ENCODE measurements around the gene PACSIN3.
A peak's percentile ranks its signal among the peaks of the same experiment; 100 is the strongest.

PACSIN3 gene

DNA sequence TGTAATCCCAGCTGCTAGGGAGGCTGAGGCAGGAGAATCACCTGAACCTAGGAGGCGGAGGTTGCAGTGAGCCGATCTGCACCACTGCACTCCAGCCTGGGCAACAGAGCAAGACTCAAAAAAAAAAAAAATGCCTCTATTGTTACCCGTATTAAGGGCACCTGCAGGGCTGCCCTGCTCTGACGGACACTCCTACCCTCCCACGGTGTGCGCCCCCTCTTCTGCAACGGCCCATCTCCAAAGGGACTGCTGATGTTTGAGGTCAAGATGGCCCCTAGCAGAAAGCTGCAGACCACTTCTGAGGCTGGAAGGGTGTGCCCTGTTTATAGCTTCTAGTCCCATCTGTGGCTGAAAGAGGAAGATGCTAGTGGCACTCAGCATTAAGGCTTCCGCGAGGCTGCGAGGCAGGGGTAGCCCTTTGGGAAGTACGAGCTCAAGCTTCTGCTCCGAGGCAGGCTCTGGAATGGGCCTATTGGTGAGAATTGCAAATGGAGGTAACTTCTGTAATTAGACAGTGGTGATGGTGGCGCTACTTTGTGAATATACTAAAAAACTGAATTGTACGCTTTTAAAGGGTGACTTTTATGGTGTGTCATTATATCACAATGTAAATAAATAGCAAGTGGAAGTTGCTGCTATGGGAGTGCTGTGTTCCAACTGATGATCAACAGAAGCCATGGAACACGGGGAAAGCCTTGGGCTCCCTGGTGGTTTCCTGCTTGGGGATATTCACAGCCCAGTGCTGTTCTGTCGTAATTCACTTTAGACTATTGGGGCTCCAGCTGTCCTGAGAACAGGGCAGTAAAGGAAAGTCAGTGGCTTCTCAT lies 33.9 kb downstream of the PACSIN3 start:
- no peak for DNase-seq

DNA sequence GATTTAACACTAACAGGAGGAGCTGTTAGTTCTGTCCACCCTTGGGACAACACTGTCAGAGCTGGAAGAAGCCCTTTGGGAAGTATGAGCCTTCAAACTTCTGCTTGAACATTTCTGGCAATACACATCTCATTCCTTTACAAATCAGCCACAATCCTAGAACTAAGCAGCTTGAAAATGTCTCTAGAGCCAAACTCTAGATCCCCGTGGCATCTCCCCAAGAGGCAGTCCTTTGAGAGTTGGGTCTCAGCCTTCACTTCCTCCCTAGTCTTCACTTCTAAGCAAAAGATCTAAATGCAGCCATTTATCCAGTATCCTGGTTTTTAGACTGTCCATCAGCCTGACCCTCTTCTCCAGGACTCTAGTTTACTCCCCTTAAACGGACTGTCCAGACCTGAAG lies 36.5 kb downstream of the PACSIN3 start:
- DNase-seq = no peak

DNA sequence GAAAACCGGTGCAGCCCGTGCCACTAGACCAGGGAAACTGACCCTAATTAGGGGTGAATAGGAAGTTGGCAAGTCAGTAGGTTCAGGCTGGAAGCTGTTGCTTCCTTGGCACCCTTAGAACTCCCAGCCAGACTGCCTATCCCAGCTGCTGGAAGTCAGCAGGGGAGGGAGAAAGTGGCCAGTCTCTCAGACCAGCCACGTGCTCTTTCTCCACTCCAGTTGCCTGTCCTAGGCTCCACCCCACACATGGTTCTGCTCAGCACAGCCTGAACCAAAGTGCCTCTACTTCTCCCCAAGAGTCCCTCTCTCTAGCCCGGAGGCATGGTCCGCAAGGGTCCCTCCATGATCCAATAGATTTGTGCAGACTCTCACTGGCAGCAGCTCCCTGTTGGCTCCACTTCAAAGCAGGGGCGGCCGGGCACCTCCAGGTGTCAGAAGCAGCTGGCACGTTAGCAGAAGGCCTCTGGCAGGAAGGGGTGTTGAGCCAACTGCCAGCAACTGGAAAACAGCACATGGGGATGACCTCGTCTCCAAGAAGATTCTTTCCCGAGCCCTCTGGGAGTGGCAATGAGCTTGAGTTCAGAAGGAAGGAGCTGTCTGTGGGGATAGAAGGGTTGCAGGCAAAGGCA lies 37.2 kb downstream of the PACSIN3 start:
- no peak for DNase-seq

DNA sequence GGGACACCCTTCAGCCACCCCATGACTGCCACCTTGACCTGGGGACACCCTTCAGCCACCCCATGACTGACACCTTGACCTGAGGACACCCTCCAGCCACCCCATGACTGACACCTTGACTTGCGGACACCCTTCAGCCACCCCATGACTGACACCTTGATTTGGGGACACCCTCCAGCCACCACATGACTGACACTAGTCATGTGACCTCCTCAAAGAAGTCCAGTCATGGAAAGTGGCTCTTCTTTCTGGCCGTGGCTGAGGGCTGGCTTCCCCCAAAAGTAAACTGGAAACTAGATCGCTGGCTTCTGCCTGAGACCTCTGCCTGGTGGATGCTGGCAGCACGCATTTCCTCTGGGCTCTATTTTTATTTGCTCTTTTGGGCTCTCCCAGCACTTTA lies 38.0 kb downstream of the PACSIN3 start:
- DNase-seq = no peak

DNA sequence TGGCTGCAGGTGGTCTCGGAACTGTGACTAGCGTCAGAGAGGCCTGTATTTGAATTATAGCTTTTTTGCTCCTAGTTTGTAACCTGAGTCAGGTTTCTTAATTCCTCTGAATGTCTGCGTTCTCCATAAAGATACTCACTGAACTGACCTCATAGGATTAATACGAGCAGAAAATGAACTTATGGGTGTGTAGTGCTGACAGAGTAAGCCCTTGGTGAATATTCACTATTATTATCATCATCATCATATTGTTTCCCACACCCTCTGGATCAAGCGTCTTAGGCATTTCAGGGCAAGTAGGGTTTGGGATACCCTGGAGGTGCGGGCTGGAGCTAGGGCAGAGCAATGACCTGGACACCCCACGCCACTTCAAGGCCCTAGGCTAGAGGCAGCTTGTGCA lies 38.6 kb downstream of the PACSIN3 start:
- DNase-seq = no peak

DNA sequence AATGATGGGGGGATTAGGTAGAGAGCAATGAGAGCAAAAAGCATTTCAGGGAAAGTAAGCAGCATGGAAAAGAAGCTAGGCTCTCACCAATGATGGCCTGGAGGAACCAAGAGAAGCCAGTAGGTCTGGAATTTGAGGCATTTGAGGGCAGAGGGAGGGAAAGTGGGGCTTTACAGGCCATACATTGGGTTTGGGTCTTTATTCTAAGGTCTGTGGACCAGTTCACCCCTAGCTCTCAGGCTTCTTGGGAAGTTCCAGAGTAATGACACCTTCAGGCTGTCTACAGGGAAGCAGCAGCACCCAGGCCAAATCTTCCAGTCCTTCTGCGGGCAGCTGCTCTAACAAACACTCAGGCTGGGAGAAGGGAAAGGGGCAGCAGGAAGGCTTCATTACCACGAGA lies 39.0 kb downstream of the PACSIN3 start:
- no peak for DNase-seq

DNA sequence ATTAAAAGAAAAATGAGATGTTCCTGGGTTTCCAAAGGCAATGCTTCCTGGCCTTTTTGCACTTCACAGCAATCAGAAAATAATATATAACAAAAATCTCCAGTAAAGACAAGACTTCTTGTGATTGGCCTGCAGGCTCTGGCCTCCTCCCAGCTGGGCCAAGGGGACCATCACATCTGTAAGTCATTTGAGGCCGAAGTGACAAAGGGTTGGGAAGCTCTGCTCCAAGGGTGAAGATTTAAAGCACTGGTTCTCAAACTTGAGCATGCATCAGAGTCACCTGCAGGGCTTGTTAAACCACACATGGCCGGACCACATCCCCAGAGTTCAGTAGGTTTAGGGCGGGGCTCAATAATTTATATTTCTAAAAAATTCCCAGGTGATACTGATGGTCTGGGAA lies 41.7 kb downstream of the PACSIN3 start:
- no peak for DNase-seq

DNA sequence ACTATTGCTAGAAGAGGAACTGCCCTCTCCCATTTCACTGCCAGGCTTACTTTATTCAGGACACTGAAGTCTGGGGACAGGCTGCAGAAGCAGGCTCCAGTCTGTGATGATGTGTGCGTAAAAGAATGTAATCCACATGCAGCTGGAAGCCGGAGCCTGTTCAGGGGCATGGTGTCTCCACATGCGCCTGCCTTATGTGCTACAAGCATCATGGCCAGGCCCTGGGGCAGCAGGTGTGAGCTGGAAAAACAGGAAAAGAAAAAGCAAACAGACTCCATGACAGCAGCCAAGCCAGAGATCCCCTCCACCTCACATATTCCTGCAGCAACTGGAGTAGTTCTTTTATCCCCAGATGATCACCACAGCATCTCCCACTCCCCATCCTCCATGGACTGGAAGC lies 42.9 kb downstream of the PACSIN3 start:
- no peak for DNase-seq

DNA sequence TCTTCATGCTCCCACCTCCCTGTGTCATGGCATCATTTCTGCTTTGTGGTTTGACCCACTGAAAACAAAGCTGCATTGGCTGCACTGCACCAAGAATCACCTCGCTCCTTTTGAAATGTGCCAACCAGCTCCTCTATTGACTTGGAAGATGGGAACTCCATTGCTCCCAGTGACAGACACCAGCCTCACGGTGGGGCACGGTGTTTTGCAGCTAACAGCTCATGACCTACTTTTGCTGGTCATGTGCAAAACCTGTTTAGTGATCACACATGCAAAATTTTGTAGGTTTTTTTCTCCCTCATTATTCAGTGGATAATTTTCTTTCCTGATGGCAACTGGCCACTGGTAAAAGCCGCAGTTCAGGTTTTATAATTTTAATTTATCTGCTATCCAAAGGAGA lies 46.4 kb downstream of the PACSIN3 start:
- DNase-seq = no peak

DNA sequence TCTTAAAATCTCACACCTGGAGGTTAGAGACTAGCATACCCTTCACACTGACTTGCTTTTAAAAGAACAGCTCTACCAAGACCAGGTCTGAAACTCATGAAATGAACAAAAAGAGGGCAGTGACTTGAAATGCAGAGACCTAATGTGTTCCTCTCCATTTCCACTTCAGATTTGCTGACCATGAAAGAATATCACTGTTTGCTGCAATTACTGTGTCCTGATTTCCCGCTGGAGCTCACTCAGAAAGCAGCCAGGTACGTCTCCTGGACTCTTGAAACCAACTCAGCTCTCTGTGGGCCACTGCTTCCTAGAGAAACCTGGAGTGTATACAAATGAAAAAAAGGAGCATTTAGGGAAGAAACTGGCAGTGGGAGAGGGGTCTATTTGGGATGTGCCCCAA lies 48.8 kb downstream of the PACSIN3 start:
- DNase-seq = no peak

DNA sequence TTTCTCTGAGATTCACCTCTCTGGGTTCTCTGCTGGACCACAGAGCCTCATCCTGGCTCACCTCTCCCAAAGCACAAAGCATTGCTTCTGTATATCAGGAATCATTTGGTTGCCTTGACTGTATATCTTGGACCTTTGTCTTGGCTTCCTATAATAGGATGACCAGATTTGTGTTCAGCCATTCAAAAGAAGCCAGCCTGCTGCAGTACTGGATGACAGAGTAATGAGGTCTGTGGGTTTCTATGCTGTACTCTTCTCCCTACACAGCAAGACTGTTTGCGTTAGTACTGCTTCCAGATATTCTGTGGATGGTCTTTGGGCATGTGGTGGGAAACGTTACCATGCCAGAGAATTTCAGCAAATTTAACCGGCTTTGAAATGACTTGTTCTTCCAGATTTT lies 49.3 kb downstream of the PACSIN3 start:
- no peak for DNase-seq

DNA sequence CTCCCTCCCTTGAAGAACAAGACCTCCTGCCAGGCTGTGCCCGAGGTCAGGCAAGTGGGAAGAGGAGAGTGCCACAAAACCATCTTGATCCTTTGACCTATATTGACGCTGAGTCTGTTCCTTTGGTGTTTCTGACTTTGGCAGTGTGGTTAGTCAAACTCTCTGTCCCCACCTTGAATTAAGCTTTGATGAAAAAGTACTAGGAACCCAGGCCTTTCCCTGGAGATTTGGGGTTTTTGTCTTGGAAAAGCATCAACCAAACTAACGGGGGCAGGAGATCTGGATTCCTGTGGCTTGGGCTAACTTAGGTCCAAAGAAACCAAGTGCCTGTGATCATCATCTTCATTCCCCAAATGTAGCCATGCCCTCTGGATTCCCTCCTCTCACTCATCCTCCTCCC lies 49.9 kb downstream of the PACSIN3 start:
- DNase-seq = no peak

DNA sequence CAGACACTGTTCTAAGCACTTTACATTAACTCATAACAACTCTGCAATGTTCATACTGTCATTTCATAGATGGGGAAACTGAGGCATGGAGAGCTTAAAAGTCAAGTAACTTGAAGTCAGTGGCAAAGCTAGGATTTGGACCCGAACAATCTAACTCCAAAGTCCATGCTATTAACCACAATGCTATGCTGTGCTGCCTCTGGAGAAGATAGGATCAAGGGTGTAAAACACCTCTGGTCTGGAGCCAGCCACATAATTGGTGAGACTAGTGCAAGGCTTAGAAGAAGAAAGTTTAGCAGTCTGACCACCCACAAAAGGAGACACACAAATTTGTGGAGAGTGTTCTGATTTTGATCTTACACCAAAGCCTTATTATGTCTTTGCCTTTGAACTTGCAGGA lies 53.3 kb downstream of the PACSIN3 start:
- no peak for DNase-seq

DNA sequence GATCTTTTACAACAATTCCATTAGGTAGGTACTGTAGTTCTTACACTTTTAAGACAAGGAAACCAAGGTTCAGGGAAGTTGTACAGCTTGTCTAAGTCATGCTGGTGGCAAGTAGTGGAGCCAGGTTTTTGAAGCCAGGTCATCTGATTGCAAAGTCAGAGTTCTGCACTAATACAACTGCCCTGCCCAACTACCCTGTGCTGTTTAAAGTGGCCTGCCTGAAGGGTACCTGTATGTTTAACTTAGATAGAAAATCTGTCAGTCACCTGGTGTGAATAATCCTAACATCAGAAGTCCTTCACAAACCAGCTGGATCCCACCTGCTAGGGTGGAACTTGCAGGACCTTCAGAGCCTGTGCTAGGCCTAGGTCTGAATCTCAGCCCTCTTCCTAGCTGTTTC lies 53.7 kb downstream of the PACSIN3 start:
- DNase-seq = no peak

DNA sequence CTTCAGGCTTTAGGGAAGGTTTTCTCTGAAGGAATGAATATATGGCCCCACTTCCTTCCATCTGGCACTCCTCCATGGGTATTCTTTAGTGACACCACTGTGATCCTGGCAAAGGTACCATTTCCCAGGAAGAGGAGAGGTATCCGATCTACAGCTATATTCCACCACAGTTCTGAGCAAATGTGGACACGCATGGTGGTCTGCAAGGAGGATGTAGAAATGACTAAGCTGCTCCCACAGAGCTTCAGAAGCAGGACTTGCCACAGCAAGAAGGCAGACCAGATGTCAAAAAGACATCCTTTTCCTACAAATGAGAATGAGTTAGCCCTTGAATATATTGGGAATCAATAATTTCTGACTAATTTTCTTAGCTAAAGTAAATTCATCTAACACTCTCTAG lies 55.1 kb downstream of the PACSIN3 start:
- no peak for DNase-seq

DNA sequence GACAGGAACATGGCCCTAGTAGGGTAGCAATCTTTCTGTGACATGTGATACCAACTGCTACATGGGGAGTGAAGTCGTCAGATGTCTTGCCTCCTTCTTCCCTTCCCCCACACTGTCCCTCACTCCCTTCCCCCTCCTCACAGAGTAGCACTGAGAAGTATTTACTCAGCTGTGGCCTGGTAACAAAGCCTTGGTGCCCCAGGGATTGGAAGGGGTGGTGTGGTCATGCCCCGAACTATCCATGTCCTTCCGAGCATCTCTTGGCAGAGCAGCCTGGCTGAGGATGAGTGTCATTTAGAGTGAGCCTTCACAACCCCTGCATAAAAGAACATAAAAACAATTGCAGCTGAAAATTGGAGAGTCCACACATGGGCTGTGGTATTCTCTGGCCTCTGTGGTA lies 55.7 kb downstream of the PACSIN3 start:
- peak; percentile 42 for DNase-seq
